GM19328 (cell line): ENCODE data around the gene CRKL.

Experiments used
- ATAC-seq: cut with Tn5 transposase; IDR thresholded peaks from one replicate; pipeline ENCODE4 v1.9.1; 2021; ENCODE audit warnings: mild to moderate bottlenecking, moderate library complexity; ENCODE audit not compliant: unreplicated experiment

The CRKL gene

GRCh38 chr22:20951151-20951931 is 34.1 kb downstream of the CRKL start:
- no peak for ATAC-seq

GRCh38 chr22:20951932-20952380 is 34.7 kb downstream of the CRKL start:
- ATAC-seq = no peak

- ATAC-seq = no peak
These were observed 35.5 kb downstream of the CRKL start for GRCh38 chr22:20952544-20953341.

- no peak for ATAC-seq
These were observed 36.1 kb downstream of the CRKL start for GRCh38 chr22:20953342-20953608.

GRCh38 chr22:20953668-20954500 is 36.7 kb downstream of the CRKL start:
- no peak for ATAC-seq

GRCh38 chr22:20955548-20955947 is 38.3 kb downstream of the CRKL start:
- ATAC-seq = no peak

GRCh38 chr22:20956258-20957101 is 39.3 kb downstream of the CRKL start:
- ATAC-seq = no peak

GRCh38 chr22:20957102-20957682 is 40.0 kb downstream of the CRKL start:
- ATAC-seq = no peak

GRCh38 chr22:20957683-20958431 is 40.6 kb downstream of the CRKL start:
- no peak for ATAC-seq

- no peak for ATAC-seq
These were observed 42.6 kb downstream of the CRKL start for GRCh38 chr22:20959578-20960461.

GRCh38 chr22:20960609-20961008 is 43.4 kb downstream of the CRKL start:
- no peak for ATAC-seq

GRCh38 chr22:20962491-20962945 is 45.3 kb downstream of the CRKL start:
- no peak for ATAC-seq

GRCh38 chr22:20963201-20964052 is 46.2 kb downstream of the CRKL start:
- ATAC-seq = no peak

- ATAC-seq = no peak
These were observed 47.0 kb downstream of the CRKL start for GRCh38 chr22:20964090-20964798.

- ATAC-seq = no peak
These were observed 47.5 kb downstream of the CRKL start for GRCh38 chr22:20964799-20965103.

- ATAC-seq = no peak
These were observed 48.1 kb downstream of the CRKL start for GRCh38 chr22:20965104-20965887.
